Smooth muscle cell of the coronary artery (primary cell): ENCODE data around the gene CD8B2. TPM values are rescaled to one million over a fixed set of nuclear protein-coding genes. Genes with fewer than 3 reads are reported as not detected.

Experiments used
- total RNA-seq: library from RNA; depleted of rRNA; stranded (reverse); fragments of >200 nt; gene quantifications from 2 replicates; pipeline ENCODE4 v1.2.3, GENCODE V29; 2014; ENCODE audit warnings: low replicate concordance

The CD8B2 gene
- total RNA-seq = 0.23 TPM in 1 of 2 replicates, not detected in the other

DNA sequence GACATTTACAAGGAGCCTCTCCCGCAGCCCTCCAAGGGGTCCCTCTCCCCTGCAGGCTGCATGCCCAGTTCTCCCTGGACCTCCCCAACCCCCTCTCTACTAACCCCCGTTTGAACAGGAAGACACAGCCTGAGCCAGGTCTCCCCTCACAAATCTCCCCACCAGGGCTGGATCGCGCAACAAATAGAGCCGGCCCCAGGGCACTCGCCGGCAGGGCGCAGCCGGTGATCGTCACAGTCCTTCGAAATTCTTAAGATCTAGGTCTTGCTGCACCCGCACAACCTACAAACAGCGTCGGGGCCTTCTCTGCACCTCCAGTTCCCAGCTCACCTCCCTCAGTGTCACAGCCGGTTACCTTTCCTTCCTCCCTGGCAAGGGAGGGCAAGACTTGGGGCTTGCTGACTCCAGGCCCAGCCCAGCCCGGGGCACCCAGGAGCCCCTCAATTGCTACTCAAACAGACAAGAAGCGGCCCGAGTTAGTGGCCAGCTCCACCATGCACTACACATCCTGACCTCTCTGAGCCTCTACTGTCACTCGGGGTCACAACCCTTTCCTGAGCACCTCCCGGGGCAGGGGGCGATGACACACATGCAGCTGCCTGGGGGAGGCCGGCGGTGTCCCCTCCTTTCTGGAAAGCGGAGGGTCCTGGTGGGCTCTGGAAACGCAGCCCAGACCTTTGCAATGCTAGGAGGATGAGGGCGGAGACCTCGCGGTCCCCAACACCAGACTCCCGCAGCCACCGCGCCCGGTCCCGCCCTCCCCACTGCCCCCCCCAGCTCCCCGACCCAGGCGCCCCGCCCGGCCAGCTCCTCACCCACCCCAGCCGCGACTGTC lies at the start of gene CD8B2:
Gene CD8B2 (plus strand): TSS at position 814 of the 835 bp plus-strand sequence. CDS start 63 bp downstream, outside the sequence.

DNA sequence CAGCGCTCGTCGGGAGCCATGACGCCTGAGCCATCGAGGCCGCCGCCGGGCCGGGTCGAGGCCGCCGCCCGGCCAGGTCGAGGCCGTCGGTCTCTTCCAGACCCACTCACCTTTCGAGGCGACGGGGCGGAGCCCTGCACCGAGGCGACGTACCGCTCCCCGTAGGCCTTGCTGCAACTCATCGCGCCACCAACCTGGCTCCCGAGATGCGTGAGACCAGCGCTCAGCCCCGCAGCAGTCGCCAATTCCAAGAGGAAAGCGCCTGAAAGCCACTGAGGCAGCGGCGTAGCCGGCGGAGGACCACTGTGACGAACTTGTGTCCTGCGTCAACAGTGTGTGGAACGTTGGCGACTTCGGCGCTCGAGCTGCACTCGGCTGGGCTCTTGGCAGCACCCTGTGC lies 19.1 kb upstream of the CD8B2 start, which contains the start of gene RGPD3:
Gene RGPD3 (minus strand): TSS at position 307 of the 400 bp plus-strand sequence. CDS start 125 bp downstream, at position 182.

Other genes starting within 250 kb of the CD8B2 start
- gene RGPD3, start 19.0 kb upstream of the CD8B2 start, total RNA-seq = under 0.01 and 0.15 TPM in 2 replicates